Fibroblast of lung (primary cell): ENCODE results near the gene KRTAP16-1. TPM values are rescaled to one million over a fixed set of nuclear protein-coding genes. Genes with fewer than 3 reads are reported as not detected.
A peak's percentile ranks its signal among the peaks of the same experiment; 100 is the strongest.

Source experiments
- DNase-seq, 2 donors: peaks; one replicate each; pipeline versions ENCODE4 v3.0.0 to v3.0.0-alpha.2; 2010; ENCODE audit warnings: low read depth in 2 of 2
- H2AFZ ChIP-seq: 2 replicates; pipeline ENCODE4 v1.5.1; 2012; ENCODE audit warnings: low read length, control low read depth, inconsistent platforms
- H3K27ac ChIP-seq: 2 replicates; pipeline ENCODE4 v1.5.1; 2011; ENCODE audit warnings: low read length, control low read depth; ENCODE audit not compliant: insufficient read depth
- H3K27me3 ChIP-seq: 2 replicates; pipeline ENCODE4 v1.5.1; 2011; ENCODE audit warnings: mild to moderate bottlenecking, low read length; ENCODE audit not compliant: control insufficient read depth, insufficient read depth
- H3K36me3 ChIP-seq: 2 replicates; pipeline ENCODE4 v1.5.1; 2011; ENCODE audit warnings: low read length; ENCODE audit not compliant: control insufficient read depth, insufficient read depth
- H3K4me1 ChIP-seq: 2 replicates; pipeline ENCODE4 v1.5.1; 2011; ENCODE audit warnings: low read length; ENCODE audit not compliant: control insufficient read depth, insufficient read depth; ENCODE audit errors: extremely low read depth
- H3K4me2 ChIP-seq: 2 replicates; pipeline ENCODE4 v1.5.1; 2011; ENCODE audit warnings: low read length, control low read depth; ENCODE audit not compliant: insufficient read depth; ENCODE audit errors: extremely low read depth
- H3K4me3 ChIP-seq, 4 experiments: fragments of 200-600 bp in 1 of 4; sonication (generic) in 1 of 4; replicated peaks in 1 of 4; 2 replicates each; pipeline ENCODE4 v1.5.1; 2011 to 2016; ENCODE audit warnings: low read length in 4 of 4, low read depth in 3 of 4, mild to moderate bottlenecking in 3 of 4, control low read depth in 2 of 4, inconsistent platforms in 1 of 4, mixed read lengths in 1 of 4; ENCODE audit not compliant: insufficient read depth in 1 of 4; ENCODE audit errors: control extremely low read depth in 1 of 4
- H3K79me2 ChIP-seq: 2 replicates; pipeline ENCODE4 v1.5.1; 2012; ENCODE audit warnings: mild to moderate bottlenecking, low read length, inconsistent platforms; ENCODE audit not compliant: control insufficient read depth, insufficient read depth
- H3K9ac ChIP-seq: 2 replicates; pipeline ENCODE4 v1.5.1; 2011; ENCODE audit warnings: mild to moderate bottlenecking, low read length, control low read depth; ENCODE audit not compliant: insufficient read depth
- H3K9me3 ChIP-seq: 2 replicates; pipeline ENCODE4 v1.5.1; 2012; ENCODE audit warnings: low read depth, low read length; ENCODE audit not compliant: control insufficient read depth, insufficient read depth
- H4K20me1 ChIP-seq: 2 replicates; pipeline ENCODE4 v1.5.1; 2011; ENCODE audit warnings: low read length; ENCODE audit not compliant: control insufficient read depth, insufficient read depth; ENCODE audit errors: extremely low read depth
- EZH2 ChIP-seq: IDR thresholded peaks from 2 replicates; pipeline ENCODE4 v1.5.1; 2012; ENCODE audit warnings: low read length, control low read depth, mild to moderate bottlenecking; ENCODE audit errors: missing control alignments
- polyA plus RNA-seq, 2 donors: library from polyadenylated mRNA; depleted of rRNA in 1 of 2; stranded (reverse) in 1 of 2; unstranded in 1 of 2; fragments of >200 nt; gene quantifications; 2 replicates each; pipeline ENCODE4 v1.2.1, GENCODE V29; 2011 to 2012; ENCODE audit warnings: missing spikeins in 1 of 2
- total RNA-seq: library from RNA; depleted of rRNA; stranded (reverse); fragments of >200 nt; gene quantifications from 2 replicates; pipeline ENCODE4 v1.2.1, GENCODE V29; 2014
- TF ChIP-seq, protein P1 (sequence below), 2 donors: IDR thresholded peaks in 1 of 2; conservative IDR thresholded peaks in 1 of 2; 1 replicate in 1 of 2; 2 replicates in 1 of 2; pipeline ENCODE4 v1.5.1; 2011 to 2012; ENCODE audit warnings: low read length in 2 of 2, control low read depth in 1 of 2, inconsistent platforms in 1 of 2, low read depth in 1 of 2, mild to moderate bottlenecking in 1 of 2

KRTAP16-1 gene
- total and polyA plus RNA-seq, 2 donors (not counting 1 experiment from before 2014, with no cell fraction given): not detected

DNA sequence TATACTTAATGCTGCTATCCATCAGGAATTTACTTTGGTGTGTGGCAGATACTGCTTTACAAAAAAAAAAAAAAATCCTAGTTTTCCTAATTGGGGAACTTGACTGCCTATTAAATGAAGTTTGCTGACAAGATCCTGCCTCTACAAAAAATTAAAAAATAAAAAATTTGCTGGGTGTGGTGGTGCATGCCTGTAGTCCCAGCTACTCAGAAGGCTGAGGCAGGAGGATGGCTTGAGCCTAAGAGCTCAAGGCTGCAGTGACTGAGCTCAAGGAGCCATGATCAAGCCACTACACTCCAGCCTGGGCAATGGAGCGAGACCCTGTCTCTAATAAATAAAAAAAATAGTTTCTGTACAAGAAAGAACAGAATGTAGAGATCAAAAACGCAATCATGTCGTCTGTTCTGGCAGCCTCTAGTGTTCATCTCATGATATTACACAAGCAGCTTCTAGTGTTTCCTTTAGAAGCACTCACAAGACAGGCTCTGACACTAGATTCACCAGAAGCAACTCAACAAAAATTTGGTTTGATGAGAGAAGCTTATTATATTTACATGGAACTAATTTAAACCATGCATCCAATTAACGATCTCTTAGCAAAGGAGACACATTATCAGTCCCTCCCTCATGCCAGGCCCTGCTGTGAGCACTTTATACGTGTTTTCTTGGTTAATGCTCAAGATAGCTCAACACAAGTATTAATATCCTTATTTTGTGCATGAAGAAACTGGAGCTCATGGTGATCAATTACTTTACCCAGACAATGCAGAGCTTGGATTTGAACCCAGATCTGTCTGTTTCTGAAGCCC is 13.2 kb upstream of the KRTAP16-1 start:
- H3K27ac ChIP-seq: no peak overlapping the region
- H2AFZ ChIP-seq: peak overlapping the region; percentile 64
- DNase-seq: peak; percentile 62 to 68
- TF ChIP-seq, protein P1, sequence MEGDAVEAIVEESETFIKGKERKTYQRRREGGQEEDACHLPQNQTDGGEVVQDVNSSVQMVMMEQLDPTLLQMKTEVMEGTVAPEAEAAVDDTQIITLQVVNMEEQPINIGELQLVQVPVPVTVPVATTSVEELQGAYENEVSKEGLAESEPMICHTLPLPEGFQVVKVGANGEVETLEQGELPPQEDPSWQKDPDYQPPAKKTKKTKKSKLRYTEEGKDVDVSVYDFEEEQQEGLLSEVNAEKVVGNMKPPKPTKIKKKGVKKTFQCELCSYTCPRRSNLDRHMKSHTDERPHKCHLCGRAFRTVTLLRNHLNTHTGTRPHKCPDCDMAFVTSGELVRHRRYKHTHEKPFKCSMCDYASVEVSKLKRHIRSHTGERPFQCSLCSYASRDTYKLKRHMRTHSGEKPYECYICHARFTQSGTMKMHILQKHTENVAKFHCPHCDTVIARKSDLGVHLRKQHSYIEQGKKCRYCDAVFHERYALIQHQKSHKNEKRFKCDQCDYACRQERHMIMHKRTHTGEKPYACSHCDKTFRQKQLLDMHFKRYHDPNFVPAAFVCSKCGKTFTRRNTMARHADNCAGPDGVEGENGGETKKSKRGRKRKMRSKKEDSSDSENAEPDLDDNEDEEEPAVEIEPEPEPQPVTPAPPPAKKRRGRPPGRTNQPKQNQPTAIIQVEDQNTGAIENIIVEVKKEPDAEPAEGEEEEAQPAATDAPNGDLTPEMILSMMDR (conservative IDR thresholded peaks at IDR 0.05 in 1 of 2, IDR thresholded peaks at IDR 0.05 in 1 of 2; ENCODE audit: low read depth in 1 of 2, low read length in 2 of 2): peak; percentile 90
- no peak for TF ChIP-seq EZH2
- peaks cover 5% of the 10 kb centered on the region for H3K4me1 ChIP-seq
- no peaks in the 10 kb centered on the region for H3K9me3 ChIP-seq
- no peaks in the 10 kb centered on the region for H3K27me3 ChIP-seq
- H3K79me2 ChIP-seq: no peaks in the 10 kb centered on the region
- H3K36me3 ChIP-seq: no peaks in the 10 kb centered on the region
- no peak overlapping the region for H3K4me3 ChIP-seq
- no peak overlapping the region for H3K9ac ChIP-seq
- H3K4me2 ChIP-seq: no peak overlapping the region
- H4K20me1 ChIP-seq: no peaks in the 10 kb centered on the region

DNA sequence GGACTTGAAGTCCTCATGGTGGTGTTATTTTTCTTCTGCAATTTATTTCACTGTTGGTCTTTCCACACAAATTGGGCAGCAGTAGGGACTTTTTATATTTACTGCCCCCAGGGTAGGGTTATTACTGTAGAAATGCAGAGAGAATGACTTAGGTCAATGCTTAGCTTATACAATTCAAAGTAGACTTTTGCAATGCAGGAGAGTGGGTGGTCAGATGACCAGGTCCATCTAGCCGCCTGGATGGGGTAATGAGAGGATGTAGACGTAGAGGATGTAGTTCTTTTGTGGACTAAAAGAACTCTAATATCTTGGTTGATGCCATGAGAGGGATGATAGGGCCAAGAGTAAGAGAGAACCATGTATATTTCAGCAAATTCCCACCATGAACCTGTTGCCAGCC is 9.1 kb upstream of the KRTAP16-1 start:
- H3K27me3 ChIP-seq: peaks cover 3% of the 10 kb centered on the region
- no peak overlapping the region for H2AFZ ChIP-seq
- no peaks in the 10 kb centered on the region for H4K20me1 ChIP-seq
- H3K4me2 ChIP-seq: no peak overlapping the region
- no peaks in the 10 kb centered on the region for H3K36me3 ChIP-seq
- H3K4me1 ChIP-seq: peaks cover 5% of the 10 kb centered on the region
- H3K79me2 ChIP-seq: no peaks in the 10 kb centered on the region
- no peak overlapping the region for H3K9ac ChIP-seq
- no peak overlapping the region for H3K4me3 ChIP-seq
- H3K9me3 ChIP-seq: no peaks in the 10 kb centered on the region
- TF ChIP-seq, protein P1 (conservative IDR thresholded peaks at IDR 0.05 in 1 of 2, IDR thresholded peaks at IDR 0.05 in 1 of 2; ENCODE audit: low read depth in 1 of 2, low read length in 2 of 2): no peak
- TF ChIP-seq EZH2: no peak
- DNase-seq: no peak
- no peak overlapping the region for H3K27ac ChIP-seq

DNA sequence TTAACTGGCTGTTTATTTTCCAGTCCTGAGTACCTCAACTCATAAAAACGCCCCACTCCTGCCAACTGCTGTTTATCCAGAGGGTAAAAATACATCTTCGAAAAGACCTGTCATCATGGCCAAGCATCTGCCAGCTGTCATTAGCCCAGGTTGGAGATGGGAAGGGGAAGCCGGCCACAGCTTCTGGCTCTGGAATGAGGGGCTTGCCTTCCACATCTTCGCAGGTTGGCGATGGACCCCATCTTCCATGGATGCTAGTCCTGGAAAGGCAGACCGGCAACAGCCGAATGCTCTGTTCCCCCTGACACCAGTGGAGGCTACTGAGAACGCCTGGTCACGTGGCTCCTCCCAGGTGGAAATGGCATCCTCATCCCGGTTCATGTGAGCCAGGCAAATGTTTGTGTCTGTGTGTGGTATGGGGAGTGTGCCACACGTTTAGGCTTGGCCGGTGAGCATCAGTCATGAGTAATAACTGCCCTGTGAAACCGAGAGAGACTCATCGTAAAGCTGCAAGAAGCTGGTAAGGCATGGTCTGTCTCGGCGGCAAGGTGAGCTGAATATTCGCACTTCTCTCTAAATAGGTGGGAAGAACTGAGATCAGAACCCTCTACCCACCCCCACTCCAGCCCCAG is 6.8 kb upstream of the KRTAP16-1 start:
- H3K9me3 ChIP-seq: no peaks in the 10 kb centered on the region
- H3K36me3 ChIP-seq: no peaks in the 10 kb centered on the region
- H3K4me1 ChIP-seq: no peaks in the 10 kb centered on the region
- no peaks in the 10 kb centered on the region for H4K20me1 ChIP-seq
- DNase-seq: no peak
- H3K27me3 ChIP-seq: peaks cover 3% of the 10 kb centered on the region
- H3K9ac ChIP-seq: no peak overlapping the region
- H3K79me2 ChIP-seq: no peaks in the 10 kb centered on the region
- no peak overlapping the region for H2AFZ ChIP-seq
- no peak overlapping the region for H3K4me3 ChIP-seq
- H3K27ac ChIP-seq: no peak overlapping the region
- H3K4me2 ChIP-seq: no peak overlapping the region
- TF ChIP-seq EZH2: no peak
- TF ChIP-seq, protein P1 (conservative IDR thresholded peaks at IDR 0.05 in 1 of 2, IDR thresholded peaks at IDR 0.05 in 1 of 2; ENCODE audit: low read depth in 1 of 2, low read length in 2 of 2): no peak
